C4-2B (cell line): ENCODE data around the gene FNDC3B.

Experiments
- ZFX ChIP-seq: fragments of 450-650 bp; IDR thresholded peaks from 2 replicates; pipeline ENCODE4 v1.6.1; 2017
- TF ChIP-seq, protein P1 (sequence below): fragments of 450-650 bp; conservative IDR thresholded peaks from 2 replicates; pipeline ENCODE4 v1.5.1; 2017; ENCODE audit warnings: mild to moderate bottlenecking

DNA sequence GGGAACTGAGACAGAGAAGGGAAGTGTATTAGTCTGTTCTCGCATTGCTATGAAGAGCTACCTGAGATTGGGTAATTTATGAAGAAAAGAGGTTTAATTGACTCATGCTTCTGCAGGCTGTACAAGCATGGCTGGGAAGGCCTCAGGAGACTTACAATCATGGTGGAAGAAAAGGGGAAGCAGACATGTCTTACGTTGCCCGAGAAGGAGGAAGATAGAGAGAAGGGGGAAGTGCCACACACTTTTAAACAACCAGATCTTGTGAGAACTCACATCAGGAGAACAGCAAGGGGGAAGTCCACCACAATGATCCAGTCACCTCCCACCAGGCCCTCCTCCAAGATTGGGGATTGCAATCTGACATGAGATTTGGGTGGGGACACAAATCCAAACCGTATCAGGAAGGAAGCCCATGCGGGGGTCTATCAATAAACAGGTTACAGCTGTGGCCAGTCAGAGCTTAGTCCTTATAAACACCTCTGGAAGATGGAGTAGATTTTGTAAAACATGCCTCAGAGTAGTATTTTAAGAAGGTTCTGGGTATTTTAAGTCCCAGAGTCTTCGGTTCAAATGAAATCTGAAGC is 254.9 kb downstream of the FNDC3B start:
- TF ChIP-seq, protein P1, sequence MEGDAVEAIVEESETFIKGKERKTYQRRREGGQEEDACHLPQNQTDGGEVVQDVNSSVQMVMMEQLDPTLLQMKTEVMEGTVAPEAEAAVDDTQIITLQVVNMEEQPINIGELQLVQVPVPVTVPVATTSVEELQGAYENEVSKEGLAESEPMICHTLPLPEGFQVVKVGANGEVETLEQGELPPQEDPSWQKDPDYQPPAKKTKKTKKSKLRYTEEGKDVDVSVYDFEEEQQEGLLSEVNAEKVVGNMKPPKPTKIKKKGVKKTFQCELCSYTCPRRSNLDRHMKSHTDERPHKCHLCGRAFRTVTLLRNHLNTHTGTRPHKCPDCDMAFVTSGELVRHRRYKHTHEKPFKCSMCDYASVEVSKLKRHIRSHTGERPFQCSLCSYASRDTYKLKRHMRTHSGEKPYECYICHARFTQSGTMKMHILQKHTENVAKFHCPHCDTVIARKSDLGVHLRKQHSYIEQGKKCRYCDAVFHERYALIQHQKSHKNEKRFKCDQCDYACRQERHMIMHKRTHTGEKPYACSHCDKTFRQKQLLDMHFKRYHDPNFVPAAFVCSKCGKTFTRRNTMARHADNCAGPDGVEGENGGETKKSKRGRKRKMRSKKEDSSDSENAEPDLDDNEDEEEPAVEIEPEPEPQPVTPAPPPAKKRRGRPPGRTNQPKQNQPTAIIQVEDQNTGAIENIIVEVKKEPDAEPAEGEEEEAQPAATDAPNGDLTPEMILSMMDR, result no peak
- TF ChIP-seq ZFX, result no peak
